Mesenchymal stem cell (in vitro differentiated cells and primary cell): ENCODE results near the gene FAM124B.

Source experiments
- DNase-seq: peaks from one replicate; pipeline ENCODE4 v3.0.0-alpha.2; 2013
- H2AFZ ChIP-seq: one replicate; pipeline ENCODE4 v1.6.1; 2013; ENCODE audit warnings: low read depth, mild to moderate bottlenecking, control low read depth, inconsistent platforms, low read length, moderate library complexity
- H2AK5ac ChIP-seq: 2 replicates; pipeline ENCODE4 v1.6.1; 2013; ENCODE audit warnings: low read length, moderate library complexity, mild to moderate bottlenecking, inconsistent platforms; ENCODE audit not compliant: severe bottlenecking
- H2BK120ac ChIP-seq: one replicate; pipeline ENCODE4 v1.6.1; 2013; ENCODE audit warnings: low read depth, mild to moderate bottlenecking, inconsistent platforms, low read length, moderate library complexity
- H2BK12ac ChIP-seq, 2 experiments: one replicate each; pipeline ENCODE4 v1.6.1; 2013; ENCODE audit warnings: inconsistent platforms in 2 of 2, low read length in 2 of 2, mild to moderate bottlenecking in 2 of 2, moderate library complexity in 2 of 2, control low read depth in 1 of 2
- H2BK15ac ChIP-seq: one replicate; pipeline ENCODE4 v1.6.1; 2013; ENCODE audit warnings: mild to moderate bottlenecking, low read depth, inconsistent platforms; ENCODE audit not compliant: poor library complexity, severe bottlenecking
- H2BK5ac ChIP-seq: 2 replicates; pipeline ENCODE4 v1.6.1; 2013; ENCODE audit warnings: low read depth, mild to moderate bottlenecking, low read length, control low read depth, inconsistent platforms; ENCODE audit not compliant: poor library complexity, severe bottlenecking
- H3K14ac ChIP-seq, 2 experiments: one replicate each; pipeline ENCODE4 v1.6.1; 2013; ENCODE audit warnings: inconsistent platforms in 2 of 2, low read length in 2 of 2, control low read depth in 1 of 2, mild to moderate bottlenecking in 1 of 2, moderate library complexity in 1 of 2
- H3K18ac ChIP-seq, 2 experiments: one replicate each; pipeline ENCODE4 v1.6.1; 2013; ENCODE audit warnings: inconsistent platforms in 2 of 2, low read length in 2 of 2, control low read depth in 1 of 2, low read depth in 1 of 2, mild to moderate bottlenecking in 1 of 2
- H3K23ac ChIP-seq, 2 experiments: one replicate each; pipeline ENCODE4 v1.6.1; 2013; ENCODE audit warnings: inconsistent platforms in 2 of 2, low read length in 2 of 2, mild to moderate bottlenecking in 2 of 2, moderate library complexity in 2 of 2, control low read depth in 1 of 2
- H3K27ac ChIP-seq: 2 replicates; pipeline ENCODE4 v1.5.1; 2013; ENCODE audit warnings: mild to moderate bottlenecking, moderate library complexity, low read length, control low read depth, inconsistent platforms; ENCODE audit not compliant: poor library complexity, severe bottlenecking
- H3K27me3 ChIP-seq, 2 experiments: 2 replicates each; pipeline versions ENCODE4 v1.6.1 to v1.7.0; 2013; ENCODE audit warnings: low read length in 2 of 2, mild to moderate bottlenecking in 2 of 2, moderate library complexity in 2 of 2, control low read depth in 1 of 2, inconsistent platforms in 1 of 2; ENCODE audit not compliant: control insufficient read depth in 1 of 2, insufficient read depth in 1 of 2
- H3K36me3 ChIP-seq, 2 experiments: 2 replicates each; pipeline versions ENCODE4 v1.6.1 to v1.7.0; 2013; ENCODE audit warnings: low read length in 2 of 2, control low read depth in 1 of 2, inconsistent platforms in 1 of 2, low read depth in 1 of 2, mild to moderate bottlenecking in 1 of 2; ENCODE audit not compliant: insufficient read depth in 2 of 2, control insufficient read depth in 1 of 2
- H3K4ac ChIP-seq, 2 experiments: one replicate each; pipeline ENCODE4 v1.6.1; 2013; ENCODE audit warnings: inconsistent platforms in 2 of 2, low read length in 2 of 2, mild to moderate bottlenecking in 2 of 2, moderate library complexity in 2 of 2, control low read depth in 1 of 2, low read depth in 1 of 2
- H3K4me1 ChIP-seq: 2 replicates; pipeline ENCODE4 v1.6.1; 2013; ENCODE audit warnings: low read depth, low read length, control low read depth; ENCODE audit not compliant: control insufficient read depth, insufficient read depth
- H3K4me2 ChIP-seq: 2 replicates; pipeline ENCODE4 v1.6.1; 2013; ENCODE audit warnings: low read length, mild to moderate bottlenecking, inconsistent platforms; ENCODE audit not compliant: poor library complexity, severe bottlenecking
- H3K4me3 ChIP-seq, 2 experiments: 2 replicates each; pipeline versions ENCODE4 v1.5.1 to v1.7.0; 2013; ENCODE audit warnings: low read length in 2 of 2, mild to moderate bottlenecking in 2 of 2, control low read depth in 1 of 2, low read depth in 1 of 2; ENCODE audit not compliant: insufficient read depth in 1 of 2
- H3K79me1 ChIP-seq: replicated peaks from 2 replicates; pipeline ENCODE4 v1.6.1; 2013; ENCODE audit warnings: mild to moderate bottlenecking, control low read depth, low read length, inconsistent platforms; ENCODE audit not compliant: poor library complexity, severe bottlenecking
- H3K9ac ChIP-seq: 2 replicates; pipeline ENCODE4 v1.7.0; 2013; ENCODE audit warnings: mild to moderate bottlenecking, low read length, moderate library complexity
- H3K9me3 ChIP-seq: 2 replicates; pipeline ENCODE4 v1.7.0; 2013; ENCODE audit warnings: mild to moderate bottlenecking, low read length; ENCODE audit not compliant: control insufficient read depth
- H4K8ac ChIP-seq: one replicate; pipeline ENCODE4 v1.6.1; 2013; ENCODE audit warnings: inconsistent platforms, mild to moderate bottlenecking, low read length, moderate library complexity
- H4K91ac ChIP-seq: one replicate; pipeline ENCODE4 v1.6.1; 2013; ENCODE audit warnings: mild to moderate bottlenecking, low read length, inconsistent platforms
- WGBS: methylation state at CpG from one replicate; pipeline ENCODE4 v1.1.7; 2013; ENCODE audit warnings: mixed read lengths; 5-methylcytosine and 5-hydroxymethylcytosine counted together

The FAM124B gene

GRCh38 chr2:224408676-224409075 lies 6.8 kb upstream of the FAM124B start:
- WGBS, result 95% methylated on average over 1 of the region's 2 CpGs
- no peak overlapping the region for H3K14ac ChIP-seq
- H2BK120ac ChIP-seq, result no peak overlapping the region
- H2BK12ac ChIP-seq, result no peak overlapping the region
- no peak overlapping the region for H3K4me2 ChIP-seq
- H3K36me3 ChIP-seq, result no peaks in the 10 kb centered on the region
- H3K79me1 ChIP-seq, result no peaks in the 10 kb centered on the region
- no peak overlapping the region for H3K4ac ChIP-seq
- peaks cover 3% of the 10 kb centered on the region for H3K9me3 ChIP-seq
- no peak overlapping the region for H3K27ac ChIP-seq
- no peak overlapping the region for H2AFZ ChIP-seq
- H3K27me3 ChIP-seq, result no peaks in the 10 kb centered on the region
- no peak overlapping the region for H2BK15ac ChIP-seq
- H2AK5ac ChIP-seq, result no peak overlapping the region
- H4K91ac ChIP-seq, result no peak overlapping the region
- no peak overlapping the region for H3K4me3 ChIP-seq
- no peak for DNase-seq
- H3K23ac ChIP-seq, result no peak overlapping the region
- H3K9ac ChIP-seq, result no peak overlapping the region
- no peak overlapping the region for H4K8ac ChIP-seq
- no peak overlapping the region for H2BK5ac ChIP-seq
- H3K18ac ChIP-seq, result no peak overlapping the region
- no peaks in the 10 kb centered on the region for H3K4me1 ChIP-seq

GRCh38 chr2:224407241-224407701 lies 5.4 kb upstream of the FAM124B start:
- WGBS, result 91% methylated on average over 5 of the region's 5 CpGs

GRCh38 chr2:224405841-224406370 lies 4.0 kb upstream of the FAM124B start:
- no peak overlapping the region for H4K8ac ChIP-seq
- H3K4ac ChIP-seq, result no peak overlapping the region
- DNase-seq, result no peak
- no peak overlapping the region for H3K18ac ChIP-seq
- no peak overlapping the region for H4K91ac ChIP-seq
- no peak overlapping the region for H2AFZ ChIP-seq
- H3K4me1 ChIP-seq, result no peaks in the 10 kb centered on the region
- no peak overlapping the region for H3K4me3 ChIP-seq
- H3K79me1 ChIP-seq, result no peaks in the 10 kb centered on the region
- no peak overlapping the region for H3K23ac ChIP-seq
- no peaks in the 10 kb centered on the region for H3K27me3 ChIP-seq
- no peak overlapping the region for H2BK12ac ChIP-seq
- H3K27ac ChIP-seq, result no peak overlapping the region
- no peak overlapping the region for H2BK120ac ChIP-seq
- H2BK15ac ChIP-seq, result no peak overlapping the region
- H3K36me3 ChIP-seq, result no peaks in the 10 kb centered on the region
- no peak overlapping the region for H2BK5ac ChIP-seq
- H3K9ac ChIP-seq, result no peak overlapping the region
- peaks cover 3% of the 10 kb centered on the region for H3K9me3 ChIP-seq
- peak overlapping the region in 1 of 2 experiments; percentile 7 for H3K14ac ChIP-seq
- H2AK5ac ChIP-seq, result no peak overlapping the region
- H3K4me2 ChIP-seq, result no peak overlapping the region
- WGBS, result 82% methylated on average over 3 of the region's 4 CpGs

More at GRCh38 chr2:224407241-224407701, 5.4 kb upstream of the FAM124B start:
- Histone ChIP-seq H2BK15ac (no peak overlapping the region), H2AFZ (peak overlapping the region; percentile 8), H2BK5ac (no peak overlapping the region), H3K14ac (no peak overlapping the region), H3K27me3 (no peaks in the 10 kb centered on the region), H2BK120ac (no peak overlapping the region), H3K4me3 (no peak overlapping the region), H3K79me1 (no peaks in the 10 kb centered on the region), H4K8ac (no peak overlapping the region), H3K4ac (no peak overlapping the region), H4K91ac (no peak overlapping the region), H3K9ac (no peak overlapping the region), H3K23ac (no peak overlapping the region), H3K18ac (no peak overlapping the region), H2AK5ac (no peak overlapping the region), H3K4me2 (no peak overlapping the region), H2BK12ac (no peak overlapping the region), H3K36me3 (no peaks in the 10 kb centered on the region), H3K4me1 (no peaks in the 10 kb centered on the region), H3K9me3 (peaks cover 3% of the 10 kb centered on the region), H3K27ac (no peak overlapping the region)
- no peak for DNase-seq

- H3K4me1 ChIP-seq, result no peaks in the 10 kb centered on the region
- H3K79me1 ChIP-seq, result no peaks in the 10 kb centered on the region
- no peak overlapping the region for H3K18ac ChIP-seq
- H3K9me3 ChIP-seq, result peaks cover 3% of the 10 kb centered on the region
- H3K4ac ChIP-seq, result no peak overlapping the region
- H3K27ac ChIP-seq, result no peak overlapping the region
- no peak overlapping the region for H2BK12ac ChIP-seq
- WGBS, result 88% methylated on average over 3 of the region's 3 CpGs
- DNase-seq, result no peak
- H3K23ac ChIP-seq, result no peak overlapping the region
- H3K27me3 ChIP-seq, result no peaks in the 10 kb centered on the region
- no peak overlapping the region for H2BK120ac ChIP-seq
- H3K9ac ChIP-seq, result no peak overlapping the region
- H3K14ac ChIP-seq, result peak overlapping the region in 1 of 2 experiments; percentile 7
- H2AFZ ChIP-seq, result no peak overlapping the region
- H2BK15ac ChIP-seq, result no peak overlapping the region
- no peak overlapping the region for H4K91ac ChIP-seq
- no peak overlapping the region for H3K4me2 ChIP-seq
- H3K36me3 ChIP-seq, result no peaks in the 10 kb centered on the region
- no peak overlapping the region for H2AK5ac ChIP-seq
- H4K8ac ChIP-seq, result no peak overlapping the region
- H3K4me3 ChIP-seq, result no peak overlapping the region
- H2BK5ac ChIP-seq, result no peak overlapping the region
Observed at GRCh38 chr2:224405412-224405811, 3.5 kb upstream of the FAM124B start.
